ENCODE measurements around the gene PARD3. TPM values are rescaled to one million over a fixed set of nuclear protein-coding genes. Genes with fewer than 3 reads are reported as not detected.

PARD3 gene
- total RNA-seq, 1 donor from 2014 or later: 37.2 TPM

- DNase-seq (ENCODE audit: extremely low spot score, unreplicated experiment): no peak
- Mint-ChIP-seq H3K27me3 (ENCODE audit: unreplicated experiment) (no peaks in the 10 kb centered on the region), H3K9me3 (ENCODE audit: unreplicated experiment) (no peaks in the 10 kb centered on the region), H3K36me3 (ENCODE audit: unreplicated experiment) (peaks cover 2% of the 10 kb centered on the region), H3K27ac (ENCODE audit: unreplicated experiment) (no peak overlapping the region), H3K4me3 (ENCODE audit: unreplicated experiment) (no peak overlapping the region), H3K4me1 (ENCODE audit: unreplicated experiment) (no peaks in the 10 kb centered on the region)
- TF ChIP-seq CTCF (IDR thresholded peaks at IDR 0.05): no peak
Observed at GRCh38 chr10:34249634-34250033, 565.5 kb downstream of the PARD3 start.

GRCh38 chr10:34247560-34247959 lies 567.5 kb downstream of the PARD3 start:
- H3K4me3 Mint-ChIP-seq (ENCODE audit: unreplicated experiment): no peak overlapping the region

GRCh38 chr10:34244756-34245484 lies 570.2 kb downstream of the PARD3 start:
- H3K27me3 Mint-ChIP-seq (ENCODE audit: unreplicated experiment): no peaks in the 10 kb centered on the region
- no peaks in the 10 kb centered on the region for H3K9me3 Mint-ChIP-seq (ENCODE audit: unreplicated experiment)
- peaks cover 2% of the 10 kb centered on the region for H3K36me3 Mint-ChIP-seq (ENCODE audit: unreplicated experiment)
- no peak overlapping the region for H3K27ac Mint-ChIP-seq (ENCODE audit: unreplicated experiment)
- H3K4me3 Mint-ChIP-seq (ENCODE audit: unreplicated experiment): no peak overlapping the region
- no peak for TF ChIP-seq CTCF (IDR thresholded peaks at IDR 0.05)
- peaks cover 10% of the 10 kb centered on the region for H3K4me1 Mint-ChIP-seq (ENCODE audit: unreplicated experiment)
- no peak for DNase-seq (ENCODE audit: extremely low spot score, unreplicated experiment)

More at GRCh38 chr10:34247560-34247959, 567.5 kb downstream of the PARD3 start:
- no peak for DNase-seq (ENCODE audit: extremely low spot score, unreplicated experiment)
- peaks cover 2% of the 10 kb centered on the region for H3K36me3 Mint-ChIP-seq (ENCODE audit: unreplicated experiment)
- TF ChIP-seq CTCF (IDR thresholded peaks at IDR 0.05): no peak
- H3K27me3 Mint-ChIP-seq (ENCODE audit: unreplicated experiment): no peaks in the 10 kb centered on the region
- no peaks in the 10 kb centered on the region for H3K4me1 Mint-ChIP-seq (ENCODE audit: unreplicated experiment)
- no peaks in the 10 kb centered on the region for H3K9me3 Mint-ChIP-seq (ENCODE audit: unreplicated experiment)
- no peak overlapping the region for H3K27ac Mint-ChIP-seq (ENCODE audit: unreplicated experiment)

- Mint-ChIP-seq H3K36me3 (ENCODE audit: unreplicated experiment) (peaks cover 6% of the 10 kb centered on the region), H3K4me1 (ENCODE audit: unreplicated experiment) (peaks cover 26% of the 10 kb centered on the region), H3K9me3 (ENCODE audit: unreplicated experiment) (no peaks in the 10 kb centered on the region), H3K27ac (ENCODE audit: unreplicated experiment) (no peak overlapping the region), H3K27me3 (ENCODE audit: unreplicated experiment) (no peaks in the 10 kb centered on the region), H3K4me3 (ENCODE audit: unreplicated experiment) (no peak overlapping the region)
- no peak for TF ChIP-seq CTCF (IDR thresholded peaks at IDR 0.05)
- DNase-seq (ENCODE audit: extremely low spot score, unreplicated experiment): no peak
Observed at GRCh38 chr10:34241226-34242000, 573.7 kb downstream of the PARD3 start.

- no peak for DNase-seq (ENCODE audit: extremely low spot score, unreplicated experiment)
- Mint-ChIP-seq H3K9me3 (ENCODE audit: unreplicated experiment) (no peaks in the 10 kb centered on the region), H3K27ac (ENCODE audit: unreplicated experiment) (peak overlapping the region; percentile 42), H3K4me1 (ENCODE audit: unreplicated experiment) (peaks cover 26% of the 10 kb centered on the region), H3K36me3 (ENCODE audit: unreplicated experiment) (peaks cover 5% of the 10 kb centered on the region), H3K4me3 (ENCODE audit: unreplicated experiment) (no peak overlapping the region), H3K27me3 (ENCODE audit: unreplicated experiment) (no peaks in the 10 kb centered on the region)
- TF ChIP-seq CTCF (IDR thresholded peaks at IDR 0.05): no peak
Observed at GRCh38 chr10:34240039-34240438, 575.1 kb downstream of the PARD3 start.
